Keratinocyte (primary cell): Measurements from ENCODE around the gene MPP2. TPM values are rescaled to one million over a fixed set of nuclear protein-coding genes. Genes with fewer than 3 reads are reported as not detected.

Experiments used
- DNase-seq: peaks from one replicate; pipeline ENCODE4 v3.0.0-alpha.2; 2011; ENCODE audit warnings: low read depth, missing footprints, low spot score
- FAIRE-seq: peaks from 2 replicates; lab custom pipeline; 2011; peaks lifted over from hg19 to GRCh38; lab: Jason Lieb, UNC
- H2AFZ ChIP-seq: 2 replicates; pipeline ENCODE4 v1.6.0; 2012; ENCODE audit warnings: low read length, control low read depth, inconsistent platforms; ENCODE audit not compliant: control insufficient read depth
- H3K27ac ChIP-seq: 2 replicates; pipeline ENCODE4 v1.5.1; 2011; ENCODE audit warnings: low read length; ENCODE audit not compliant: control insufficient read depth, insufficient read depth
- H3K27me3 ChIP-seq: 3 replicates; pipeline ENCODE4 v1.6.0; 2011; ENCODE audit warnings: low read length; ENCODE audit not compliant: control insufficient read depth, insufficient read depth; ENCODE audit errors: extremely low read depth
- H3K36me3 ChIP-seq, 2 experiments: 2 replicates in 1 of 2; 3 replicates in 1 of 2; pipeline ENCODE4 v1.5.1; 2011; ENCODE audit warnings: low read length in 2 of 2, mild to moderate bottlenecking in 1 of 2; ENCODE audit not compliant: control insufficient read depth in 2 of 2, insufficient read depth in 2 of 2; ENCODE audit errors: extremely low read depth in 1 of 2
- H3K4me1 ChIP-seq: 3 replicates; pipeline ENCODE4 v1.5.1; 2011; ENCODE audit warnings: low read length; ENCODE audit not compliant: control insufficient read depth, insufficient read depth; ENCODE audit errors: extremely low read depth
- H3K4me2 ChIP-seq: 3 replicates; pipeline ENCODE4 v1.6.0; 2011; ENCODE audit warnings: low read depth, low read length; ENCODE audit not compliant: control insufficient read depth, insufficient read depth; ENCODE audit errors: extremely low read depth
- H3K4me3 ChIP-seq, 3 experiments: fragments of 200-600 bp in 1 of 3; sonication (generic) in 1 of 3; 2 replicates in 2 of 3; 3 replicates in 1 of 3; pipeline ENCODE4 v1.5.1; 2011 to 2016; ENCODE audit warnings: low read length in 3 of 3, mild to moderate bottlenecking in 3 of 3, control low read depth in 2 of 3, inconsistent platforms in 1 of 3, low read depth in 1 of 3, mixed read lengths in 1 of 3, mixed run types in 1 of 3, moderate library complexity in 1 of 3; ENCODE audit not compliant: control insufficient read depth in 2 of 3, insufficient read depth in 2 of 3; ENCODE audit errors: extremely low read depth in 1 of 3
- H3K79me2 ChIP-seq: 2 replicates; pipeline ENCODE4 v1.6.0; 2012; ENCODE audit warnings: low read length; ENCODE audit not compliant: control insufficient read depth, insufficient read depth
- H3K9ac ChIP-seq: 3 replicates; pipeline ENCODE4 v1.6.0; 2011; ENCODE audit warnings: low read length; ENCODE audit not compliant: control insufficient read depth, insufficient read depth; ENCODE audit errors: extremely low read depth
- H3K9me1 ChIP-seq: 3 replicates; pipeline ENCODE4 v1.6.0; 2011; ENCODE audit warnings: low read length; ENCODE audit not compliant: control insufficient read depth, insufficient read depth; ENCODE audit errors: extremely low read depth
- H3K9me3 ChIP-seq: 2 replicates; pipeline ENCODE4 v1.5.1; 2012; ENCODE audit warnings: low read depth, low read length; ENCODE audit not compliant: control insufficient read depth
- H4K20me1 ChIP-seq: 3 replicates; pipeline ENCODE4 v1.6.0; 2011; ENCODE audit warnings: low read length; ENCODE audit not compliant: control insufficient read depth, insufficient read depth; ENCODE audit errors: extremely low read depth
- CTCF ChIP-seq, 3 experiments: IDR thresholded peaks in 1 of 3; conservative IDR thresholded peaks in 1 of 3; optimal IDR thresholded peaks in 1 of 3; 2 replicates in 2 of 3; 3 replicates in 1 of 3; pipeline versions ENCODE3 to v1.5.1; 2011; ENCODE audit warnings: low read length in 3 of 3, mild to moderate bottlenecking in 3 of 3, moderate library complexity in 2 of 3, control low read depth in 1 of 3, inconsistent platforms in 1 of 3; ENCODE audit not compliant: insufficient read depth in 2 of 3; ENCODE audit errors: extremely low read depth in 1 of 3
- EZH2 ChIP-seq: IDR thresholded peaks from one replicate; pipeline ENCODE4 v1.6.1; 2012; ENCODE audit warnings: inconsistent platforms, mild to moderate bottlenecking, low read length, moderate library complexity
- dilution Hi-C: fragments of 300-500 bp; cut with MboI; formaldehyde crosslinking; loops from one replicate; pipeline ENCODE4 v1.7.0; 2020; ENCODE audit warnings: low sequenced_read_pairs; ENCODE audit not compliant: extremely low pct_ligation_motif_present
- polyA plus RNA-seq, 5 experiments: library from polyadenylated mRNA; depleted of rRNA in 3 of 5; stranded (reverse) in 3 of 5; stranded (forward) in 1 of 5; unstranded in 1 of 5; fragments of >200 nt; gene quantifications; 1 replicate in 1 of 5; 2 replicates in 3 of 5; 3 replicates in 1 of 5; pipeline versions ENCODE4 v1.2.1 to v1.2.3, GENCODE V29; 2011 to 2012; ENCODE audit warnings: missing spikeins in 2 of 5, low read depth in 1 of 5, low replicate concordance in 1 of 5

Gene MPP2
- polyA plus RNA-seq, 1 donor (not counting 4 experiments of a cell fraction or from before 2014, with no cell fraction given) = 0.12 TPM

GRCh38 chr17:43849116-43849515 lies 58.2 kb downstream of the MPP2 start:
- no peak for FAIRE-seq
- H3K4me3 ChIP-seq = no peak overlapping the region
- no peak overlapping the region for H3K27ac ChIP-seq
- H3K9ac ChIP-seq = no peak overlapping the region
- DNase-seq = no peak
- no peak overlapping the region for H2AFZ ChIP-seq
- TF ChIP-seq CTCF (optimal IDR thresholded peaks at IDR 0.05 in 1 of 3, IDR thresholded peaks at IDR 0.05 in 1 of 3, conservative IDR thresholded peaks at IDR 0.05 in 1 of 3; ENCODE audit: extremely low read depth in 1 of 3, insufficient read depth in 2 of 3, low read length in 3 of 3) (no peak), EZH2 (no peak)
- dilution Hi-C loops = no loop called here
- H3K36me3 ChIP-seq = no peaks in the 10 kb centered on the region
- no peaks in the 10 kb centered on the region for H4K20me1 ChIP-seq
- H3K79me2 ChIP-seq = no peaks in the 10 kb centered on the region
- no peaks in the 10 kb centered on the region for H3K9me1 ChIP-seq
- peaks cover 3% of the 10 kb centered on the region for H3K4me1 ChIP-seq
- H3K27me3 ChIP-seq = peaks cover 20% of the 10 kb centered on the region
- H3K9me3 ChIP-seq = no peaks in the 10 kb centered on the region
- no peak overlapping the region for H3K4me2 ChIP-seq

- FAIRE-seq (no peak), DNase-seq (no peak)
- Histone ChIP-seq H3K79me2 (no peaks in the 10 kb centered on the region), H2AFZ (no peak overlapping the region), H3K9me1 (no peaks in the 10 kb centered on the region), H4K20me1 (no peaks in the 10 kb centered on the region), H3K27ac (no peak overlapping the region), H3K36me3 (no peaks in the 10 kb centered on the region), H3K27me3 (peaks cover 17% of the 10 kb centered on the region), H3K4me3 (no peak overlapping the region), H3K4me2 (no peak overlapping the region), H3K9ac (no peak overlapping the region), H3K9me3 (no peaks in the 10 kb centered on the region), H3K4me1 (peaks cover 3% of the 10 kb centered on the region)
- TF ChIP-seq CTCF (optimal IDR thresholded peaks at IDR 0.05 in 1 of 3, IDR thresholded peaks at IDR 0.05 in 1 of 3, conservative IDR thresholded peaks at IDR 0.05 in 1 of 3; ENCODE audit: extremely low read depth in 1 of 3, insufficient read depth in 2 of 3, low read length in 3 of 3) (no peak), EZH2 (no peak)
- dilution Hi-C loops = no loop called here
Observed at GRCh38 chr17:43848601-43849000, 58.7 kb downstream of the MPP2 start.
